Gastrocnemius medialis (tissue), 4 donors: ENCODE data around the gene ALG3.

Experiments
- POLR2A ChIP-seq, 2 donors: fragments of 450-650 bp; IDR thresholded peaks; one replicate each; pipeline ENCODE4 v1.6.1; 2017; ENCODE audit warnings: antibody characterized with exemption in 2 of 2, mild to moderate bottlenecking in 2 of 2, moderate library complexity in 2 of 2
- TF ChIP-seq, protein P1 (sequence below), 5 experiments: fragments of 450-650 bp in 3 of 5; fragments of 200-600 bp in 2 of 5; sonication (generic) in 2 of 5; IDR thresholded peaks in 4 of 5; conservative IDR thresholded peaks in 1 of 5; 1 replicate in 4 of 5; 2 replicates in 1 of 5; pipeline ENCODE4 v1.5.1; 2016 to 2019; ENCODE audit warnings: antibody characterized with exemption in 5 of 5, mild to moderate bottlenecking in 3 of 5, moderate library complexity in 3 of 5

- no peak for TF ChIP-seq POLR2A (IDR thresholded peaks at IDR 0.05)
- TF ChIP-seq, protein P1, sequence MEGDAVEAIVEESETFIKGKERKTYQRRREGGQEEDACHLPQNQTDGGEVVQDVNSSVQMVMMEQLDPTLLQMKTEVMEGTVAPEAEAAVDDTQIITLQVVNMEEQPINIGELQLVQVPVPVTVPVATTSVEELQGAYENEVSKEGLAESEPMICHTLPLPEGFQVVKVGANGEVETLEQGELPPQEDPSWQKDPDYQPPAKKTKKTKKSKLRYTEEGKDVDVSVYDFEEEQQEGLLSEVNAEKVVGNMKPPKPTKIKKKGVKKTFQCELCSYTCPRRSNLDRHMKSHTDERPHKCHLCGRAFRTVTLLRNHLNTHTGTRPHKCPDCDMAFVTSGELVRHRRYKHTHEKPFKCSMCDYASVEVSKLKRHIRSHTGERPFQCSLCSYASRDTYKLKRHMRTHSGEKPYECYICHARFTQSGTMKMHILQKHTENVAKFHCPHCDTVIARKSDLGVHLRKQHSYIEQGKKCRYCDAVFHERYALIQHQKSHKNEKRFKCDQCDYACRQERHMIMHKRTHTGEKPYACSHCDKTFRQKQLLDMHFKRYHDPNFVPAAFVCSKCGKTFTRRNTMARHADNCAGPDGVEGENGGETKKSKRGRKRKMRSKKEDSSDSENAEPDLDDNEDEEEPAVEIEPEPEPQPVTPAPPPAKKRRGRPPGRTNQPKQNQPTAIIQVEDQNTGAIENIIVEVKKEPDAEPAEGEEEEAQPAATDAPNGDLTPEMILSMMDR (IDR thresholded peaks at IDR 0.05 in 4 of 5, conservative IDR thresholded peaks at IDR 0.05 in 1 of 5) = no peak
Measured at GRCh38 chr3:184238246-184238818, 10.4 kb downstream of the ALG3 start.
